HepG2 (cell line): ENCODE data around the gene ALDH3A2. TPM values are rescaled to one million over a fixed set of nuclear protein-coding genes. Genes with fewer than 3 reads are reported as not detected.
A peak's percentile ranks its signal among the peaks of the same experiment; 100 is the strongest.

ENCODE experiments used
- AHR ChIP-seq: IDR thresholded peaks from 2 replicates; pipeline ENCODE4 v1.6.1; 2018; ENCODE audit warnings: missing genetic modification reagents, missing compliant biosample characterization
- MBNL3 ChIP-seq: fragments of 250-450 bp; sonication (Bioruptor Pico); conservative IDR thresholded peaks from 2 replicates; pipeline ENCODE4 v1.8.0; 2022; ENCODE audit warnings: mild to moderate bottlenecking, inconsistent platforms
- NFKB2 ChIP-seq: sonication (generic); formaldehyde crosslinking; IDR thresholded peaks from 2 replicates; pipeline ENCODE4 v1.4.0; 2020; ENCODE audit warnings: missing genetic modification reagents, borderline replicate concordance
- SRSF9 ChIP-seq: fragments of 200-400 bp; formaldehyde crosslinking; IDR thresholded peaks from 2 replicates; pipeline ENCODE4 v1.6.1; 2018; ENCODE audit warnings: borderline replicate concordance, mild to moderate bottlenecking, low read depth, low read length; ENCODE audit not compliant: insufficient read depth, poor library complexity, severe bottlenecking
- ZNF260 ChIP-seq: sonication (generic); formaldehyde crosslinking; IDR thresholded peaks from 2 replicates; pipeline ENCODE4 v1.4.0; 2020; ENCODE audit warnings: missing genetic modification reagents, low read depth, mild to moderate bottlenecking, borderline replicate concordance
- ZNF451 ChIP-seq: sonication (generic); formaldehyde crosslinking; IDR thresholded peaks from 2 replicates; pipeline ENCODE4 v1.5.0; 2020; ENCODE audit warnings: mild to moderate bottlenecking, missing genetic modification reagents
- polyA plus RNA-seq, 8 experiments: library from polyadenylated mRNA; depleted of rRNA in 3 of 8; stranded (reverse) in 7 of 8; unstranded in 1 of 8; fragments of >200 nt; fragmentation: Illumina TruSeq in 4 of 8; extraction: Trizol in 4 of 8; gene quantifications; 2 replicates each; pipeline versions ENCODE4 v1.2.1 to v1.2.3, GENCODE V29; 2011 to 2016; ENCODE audit warnings: low read depth in 4 of 8, missing spikeins in 1 of 8, mixed read lengths in 1 of 8; ENCODE audit not compliant: insufficient read depth in 1 of 8
- total RNA-seq, 5 experiments: library from RNA; depleted of rRNA; stranded (reverse); fragments of >200 nt; fragmentation: Illumina TruSeq; extraction: Trizol; gene quantifications; 2 replicates each; pipeline ENCODE4 v1.2.3, GENCODE V29; 2016; ENCODE audit warnings: low read depth in 1 of 5
- TF ChIP-seq, protein P1 (sequence below): sonication (generic); formaldehyde crosslinking; IDR thresholded peaks from 2 replicates; pipeline ENCODE4 v1.4.0; 2020; ENCODE audit warnings: missing genetic modification reagents, borderline replicate concordance
- TF ChIP-seq, protein P2 (sequence below): IDR thresholded peaks from 2 replicates; pipeline ENCODE4 v1.6.1; 2016; ENCODE audit warnings: missing biosample characterization, missing genetic modification reagents, low read depth
- TF ChIP-seq, protein P3 (sequence below): sonication (generic); formaldehyde crosslinking; conservative IDR thresholded peaks from 2 replicates; pipeline ENCODE4 v1.8.0; 2022; ENCODE audit warnings: mild to moderate bottlenecking, moderate library complexity, missing genetic modification reagents
- TF ChIP-seq, protein P4 (sequence below): sonication (generic); formaldehyde crosslinking; IDR thresholded peaks from 2 replicates; pipeline ENCODE4 v1.9.0; 2021; ENCODE audit warnings: missing genetic modification reagents, borderline replicate concordance
- TF ChIP-seq, protein P5 (sequence below): sonication (generic); formaldehyde crosslinking; IDR thresholded peaks from 2 replicates; pipeline ENCODE4 v1.5.0; 2020; ENCODE audit warnings: missing genetic modification reagents
- TF ChIP-seq, protein P6 (sequence below): sonication (generic); formaldehyde crosslinking; conservative IDR thresholded peaks from 2 replicates; pipeline ENCODE4 v1.8.1; 2023; ENCODE audit warnings: missing genetic modification reagents
- TF ChIP-seq, protein P7 (sequence below): sonication (generic); formaldehyde crosslinking; IDR thresholded peaks from 2 replicates; pipeline ENCODE4 v1.9.0; 2021; ENCODE audit warnings: missing genetic modification reagents, mild to moderate bottlenecking, borderline replicate concordance

ALDH3A2 gene
- total and polyA plus RNA-seq, 2 of the 13 experiments (the other 11 are each of a cell fraction or from before 2014, with no cell fraction given) = 80.8 to 180 TPM

DNA sequence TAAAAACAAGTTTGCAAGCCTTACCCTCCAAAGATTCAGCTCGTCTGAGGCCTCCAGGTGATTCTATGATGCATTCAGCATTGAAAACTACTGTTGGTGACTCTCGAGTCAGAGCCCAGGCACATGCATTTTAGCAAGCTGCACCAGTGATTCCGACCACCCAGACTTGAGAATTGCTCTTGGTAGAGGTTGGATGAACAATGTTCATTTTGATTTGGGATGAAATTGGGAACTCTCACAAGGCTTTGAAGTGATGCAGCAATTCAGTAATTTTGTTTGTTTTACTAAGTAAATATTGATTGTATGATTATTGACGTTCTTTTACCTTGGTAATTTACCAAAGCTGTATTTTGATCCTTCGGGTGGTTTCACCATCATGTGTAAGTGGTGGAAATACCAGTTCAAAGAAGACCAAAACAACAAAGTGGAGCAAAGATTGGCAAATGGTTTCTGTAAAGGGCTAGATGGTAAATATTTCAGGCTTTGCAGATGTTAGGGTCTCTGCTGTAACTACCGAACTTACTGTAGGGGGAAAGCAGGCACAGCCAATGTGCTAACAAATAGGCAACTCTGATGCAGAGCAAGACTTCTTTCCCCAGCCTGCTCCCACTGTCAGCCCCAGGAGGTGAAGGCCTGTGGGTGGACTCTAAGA is 11.8 kb downstream of the ALDH3A2 start (continued):
- TF ChIP-seq, protein P1, sequence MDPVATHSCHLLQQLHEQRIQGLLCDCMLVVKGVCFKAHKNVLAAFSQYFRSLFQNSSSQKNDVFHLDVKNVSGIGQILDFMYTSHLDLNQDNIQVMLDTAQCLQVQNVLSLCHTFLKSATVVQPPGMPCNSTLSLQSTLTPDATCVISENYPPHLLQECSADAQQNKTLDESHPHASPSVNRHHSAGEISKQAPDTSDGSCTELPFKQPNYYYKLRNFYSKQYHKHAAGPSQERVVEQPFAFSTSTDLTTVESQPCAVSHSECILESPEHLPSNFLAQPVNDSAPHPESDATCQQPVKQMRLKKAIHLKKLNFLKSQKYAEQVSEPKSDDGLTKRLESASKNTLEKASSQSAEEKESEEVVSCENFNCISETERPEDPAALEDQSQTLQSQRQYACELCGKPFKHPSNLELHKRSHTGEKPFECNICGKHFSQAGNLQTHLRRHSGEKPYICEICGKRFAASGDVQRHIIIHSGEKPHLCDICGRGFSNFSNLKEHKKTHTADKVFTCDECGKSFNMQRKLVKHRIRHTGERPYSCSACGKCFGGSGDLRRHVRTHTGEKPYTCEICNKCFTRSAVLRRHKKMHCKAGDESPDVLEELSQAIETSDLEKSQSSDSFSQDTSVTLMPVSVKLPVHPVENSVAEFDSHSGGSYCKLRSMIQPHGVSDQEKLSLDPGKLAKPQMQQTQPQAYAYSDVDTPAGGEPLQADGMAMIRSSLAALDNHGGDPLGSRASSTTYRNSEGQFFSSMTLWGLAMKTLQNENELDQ (CRISPR knock-in tag) = no peak
- TF ChIP-seq, protein P2, sequence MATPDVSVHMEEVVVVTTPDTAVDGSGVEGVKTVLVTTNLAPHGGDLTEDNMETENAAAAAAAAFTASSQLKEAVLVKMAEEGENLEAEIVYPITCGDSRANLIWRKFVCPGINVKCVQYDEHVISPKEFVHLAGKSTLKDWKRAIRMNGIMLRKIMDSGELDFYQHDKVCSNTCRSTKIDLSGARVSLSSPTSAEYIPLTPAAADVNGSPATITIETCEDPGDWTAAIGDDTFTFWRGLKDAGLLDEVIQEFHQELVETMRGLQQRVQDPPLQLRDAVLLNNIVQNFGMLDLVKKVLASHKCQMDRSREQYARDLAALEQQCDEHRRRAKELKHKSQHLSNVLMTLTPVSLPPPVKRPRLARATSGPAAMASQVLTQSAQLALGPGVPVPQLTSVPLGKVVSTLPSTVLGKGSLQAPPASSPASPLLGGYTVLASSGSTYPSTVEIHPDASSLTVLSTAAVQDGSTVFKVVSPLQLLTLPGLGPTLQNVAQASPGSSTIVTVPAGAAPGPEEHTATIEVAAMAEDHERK (CRISPR knock-in tag) = 0 out of 2 replicates have a peak, but pooled peaks have one; percentile 16
- TF ChIP-seq, protein P3, sequence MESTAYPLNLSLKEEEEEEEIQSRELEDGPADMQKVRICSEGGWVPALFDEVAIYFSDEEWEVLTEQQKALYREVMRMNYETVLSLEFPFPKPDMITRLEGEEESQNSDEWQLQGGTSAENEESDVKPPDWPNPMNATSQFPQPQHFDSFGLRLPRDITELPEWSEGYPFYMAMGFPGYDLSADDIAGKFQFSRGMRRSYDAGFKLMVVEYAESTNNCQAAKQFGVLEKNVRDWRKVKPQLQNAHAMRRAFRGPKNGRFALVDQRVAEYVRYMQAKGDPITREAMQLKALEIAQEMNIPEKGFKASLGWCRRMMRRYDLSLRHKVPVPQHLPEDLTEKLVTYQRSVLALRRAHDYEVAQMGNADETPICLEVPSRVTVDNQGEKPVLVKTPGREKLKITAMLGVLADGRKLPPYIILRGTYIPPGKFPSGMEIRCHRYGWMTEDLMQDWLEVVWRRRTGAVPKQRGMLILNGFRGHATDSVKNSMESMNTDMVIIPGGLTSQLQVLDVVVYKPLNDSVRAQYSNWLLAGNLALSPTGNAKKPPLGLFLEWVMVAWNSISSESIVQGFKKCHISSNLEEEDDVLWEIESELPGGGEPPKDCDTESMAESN (CRISPR knock-in tag) = 0 out of 2 replicates have a peak, but pooled peaks have one; percentile 51
- no peak for TF ChIP-seq MBNL3 (CRISPR knock-in tag)
- TF ChIP-seq, protein P4, sequence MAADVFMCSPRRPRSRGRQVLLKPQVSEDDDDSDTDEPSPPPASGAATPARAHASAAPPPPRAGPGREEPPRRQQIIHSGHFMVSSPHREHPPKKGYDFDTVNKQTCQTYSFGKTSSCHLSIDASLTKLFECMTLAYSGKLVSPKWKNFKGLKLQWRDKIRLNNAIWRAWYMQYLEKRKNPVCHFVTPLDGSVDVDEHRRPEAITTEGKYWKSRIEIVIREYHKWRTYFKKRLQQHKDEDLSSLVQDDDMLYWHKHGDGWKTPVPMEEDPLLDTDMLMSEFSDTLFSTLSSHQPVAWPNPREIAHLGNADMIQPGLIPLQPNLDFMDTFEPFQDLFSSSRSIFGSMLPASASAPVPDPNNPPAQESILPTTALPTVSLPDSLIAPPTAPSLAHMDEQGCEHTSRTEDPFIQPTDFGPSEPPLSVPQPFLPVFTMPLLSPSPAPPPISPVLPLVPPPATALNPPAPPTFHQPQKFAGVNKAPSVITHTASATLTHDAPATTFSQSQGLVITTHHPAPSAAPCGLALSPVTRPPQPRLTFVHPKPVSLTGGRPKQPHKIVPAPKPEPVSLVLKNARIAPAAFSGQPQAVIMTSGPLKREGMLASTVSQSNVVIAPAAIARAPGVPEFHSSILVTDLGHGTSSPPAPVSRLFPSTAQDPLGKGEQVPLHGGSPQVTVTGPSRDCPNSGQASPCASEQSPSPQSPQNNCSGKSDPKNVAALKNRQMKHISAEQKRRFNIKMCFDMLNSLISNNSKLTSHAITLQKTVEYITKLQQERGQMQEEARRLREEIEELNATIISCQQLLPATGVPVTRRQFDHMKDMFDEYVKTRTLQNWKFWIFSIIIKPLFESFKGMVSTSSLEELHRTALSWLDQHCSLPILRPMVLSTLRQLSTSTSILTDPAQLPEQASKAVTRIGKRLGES (CRISPR knock-in tag) = no peak
- TF ChIP-seq ZNF260 (CRISPR knock-in tag) = no peak
- TF ChIP-seq, protein P5, sequence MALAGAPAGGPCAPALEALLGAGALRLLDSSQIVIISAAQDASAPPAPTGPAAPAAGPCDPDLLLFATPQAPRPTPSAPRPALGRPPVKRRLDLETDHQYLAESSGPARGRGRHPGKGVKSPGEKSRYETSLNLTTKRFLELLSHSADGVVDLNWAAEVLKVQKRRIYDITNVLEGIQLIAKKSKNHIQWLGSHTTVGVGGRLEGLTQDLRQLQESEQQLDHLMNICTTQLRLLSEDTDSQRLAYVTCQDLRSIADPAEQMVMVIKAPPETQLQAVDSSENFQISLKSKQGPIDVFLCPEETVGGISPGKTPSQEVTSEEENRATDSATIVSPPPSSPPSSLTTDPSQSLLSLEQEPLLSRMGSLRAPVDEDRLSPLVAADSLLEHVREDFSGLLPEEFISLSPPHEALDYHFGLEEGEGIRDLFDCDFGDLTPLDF = no peak
- TF ChIP-seq AHR (CRISPR knock-in tag) = no peak
- TF ChIP-seq, protein P6, sequence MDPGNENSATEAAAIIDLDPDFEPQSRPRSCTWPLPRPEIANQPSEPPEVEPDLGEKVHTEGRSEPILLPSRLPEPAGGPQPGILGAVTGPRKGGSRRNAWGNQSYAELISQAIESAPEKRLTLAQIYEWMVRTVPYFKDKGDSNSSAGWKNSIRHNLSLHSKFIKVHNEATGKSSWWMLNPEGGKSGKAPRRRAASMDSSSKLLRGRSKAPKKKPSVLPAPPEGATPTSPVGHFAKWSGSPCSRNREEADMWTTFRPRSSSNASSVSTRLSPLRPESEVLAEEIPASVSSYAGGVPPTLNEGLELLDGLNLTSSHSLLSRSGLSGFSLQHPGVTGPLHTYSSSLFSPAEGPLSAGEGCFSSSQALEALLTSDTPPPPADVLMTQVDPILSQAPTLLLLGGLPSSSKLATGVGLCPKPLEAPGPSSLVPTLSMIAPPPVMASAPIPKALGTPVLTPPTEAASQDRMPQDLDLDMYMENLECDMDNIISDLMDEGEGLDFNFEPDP (CRISPR knock-in tag) = no peak
- TF ChIP-seq SRSF9 = no peak
- TF ChIP-seq ZNF451 (CRISPR knock-in tag) = no peak
- TF ChIP-seq NFKB2 (CRISPR knock-in tag) = no peak
- TF ChIP-seq, protein P7, sequence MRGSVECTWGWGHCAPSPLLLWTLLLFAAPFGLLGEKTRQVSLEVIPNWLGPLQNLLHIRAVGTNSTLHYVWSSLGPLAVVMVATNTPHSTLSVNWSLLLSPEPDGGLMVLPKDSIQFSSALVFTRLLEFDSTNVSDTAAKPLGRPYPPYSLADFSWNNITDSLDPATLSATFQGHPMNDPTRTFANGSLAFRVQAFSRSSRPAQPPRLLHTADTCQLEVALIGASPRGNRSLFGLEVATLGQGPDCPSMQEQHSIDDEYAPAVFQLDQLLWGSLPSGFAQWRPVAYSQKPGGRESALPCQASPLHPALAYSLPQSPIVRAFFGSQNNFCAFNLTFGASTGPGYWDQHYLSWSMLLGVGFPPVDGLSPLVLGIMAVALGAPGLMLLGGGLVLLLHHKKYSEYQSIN (CRISPR knock-in tag) = no peak
